DMS53 treated with DMSO at 0.1 percent for 48 hours (cell line): Measurements from ENCODE around the gene NBPF6.
"Not testable (repeated sequence)": the region's sequence is repeated elsewhere in the genome, so short reads cannot be mapped to it uniquely, and the experiment has no call there.

Experiments
- DNase-seq: peaks from one replicate; lab custom pipeline; 2025; ENCODE audit not compliant: unreplicated experiment; lab: John Stamatoyannopoulos, UW

NBPF6 gene

DNA sequence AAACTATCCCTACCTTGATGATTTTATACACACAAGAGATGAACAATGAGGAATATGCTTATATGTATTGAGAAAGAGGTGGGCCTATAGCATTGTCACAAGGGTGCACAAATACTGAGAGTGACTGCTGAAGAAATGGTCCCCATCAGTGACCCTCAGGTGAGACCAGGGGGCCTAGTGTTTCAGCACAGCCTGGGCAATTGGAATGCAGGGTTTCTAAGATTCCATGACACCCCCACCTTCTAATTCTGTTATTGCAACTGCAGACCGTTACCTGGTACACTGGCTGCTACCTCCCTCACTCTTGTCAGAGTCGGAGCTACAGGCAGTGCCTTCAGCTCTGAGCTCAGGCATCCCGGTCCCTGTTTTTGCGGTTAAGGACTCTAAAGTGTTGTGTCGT lies at the start of gene NBPF6:
TSS of gene NBPF6 (plus strand) at position 301 of the 400 bp plus-strand sequence. CDS start 259 bp downstream, outside the sequence.
- not testable (repeated sequence) for DNase-seq

DNA sequence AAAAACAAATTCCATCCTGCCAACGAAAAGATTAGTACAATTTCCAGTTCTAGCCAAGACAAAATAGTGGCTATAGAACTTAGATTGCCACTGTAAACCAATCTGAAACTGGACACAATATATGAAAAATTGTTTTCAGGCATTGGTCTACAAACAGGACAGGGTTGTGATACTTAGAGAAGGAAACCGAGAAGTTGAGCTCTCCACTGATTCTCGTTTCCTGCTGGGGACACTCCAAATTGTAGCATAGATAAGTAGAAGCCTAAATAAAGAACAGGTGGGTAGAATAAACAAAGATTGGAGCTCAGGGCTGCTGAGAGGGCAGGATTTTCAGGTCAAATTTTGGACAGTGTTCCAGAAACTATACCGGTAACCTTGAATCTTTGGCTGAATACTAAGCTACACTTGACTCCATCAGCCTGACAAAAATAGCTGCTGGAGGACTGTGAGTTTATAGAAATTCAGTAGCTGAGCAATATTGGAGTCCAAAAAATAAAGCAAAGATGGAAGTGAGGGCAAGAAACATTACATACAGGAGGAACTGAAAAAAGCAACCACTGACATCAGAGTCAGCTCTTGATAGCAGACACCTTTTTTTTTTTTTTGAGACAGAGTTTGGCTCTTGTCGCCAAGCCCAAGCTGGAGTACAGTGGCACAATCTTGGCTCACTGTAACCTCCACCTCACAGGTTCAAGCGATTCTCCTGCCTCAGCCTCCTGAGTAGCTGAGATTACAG lies 38.9 kb upstream of the NBPF6 start:
- DNase-seq, result not testable (repeated sequence)

DNA sequence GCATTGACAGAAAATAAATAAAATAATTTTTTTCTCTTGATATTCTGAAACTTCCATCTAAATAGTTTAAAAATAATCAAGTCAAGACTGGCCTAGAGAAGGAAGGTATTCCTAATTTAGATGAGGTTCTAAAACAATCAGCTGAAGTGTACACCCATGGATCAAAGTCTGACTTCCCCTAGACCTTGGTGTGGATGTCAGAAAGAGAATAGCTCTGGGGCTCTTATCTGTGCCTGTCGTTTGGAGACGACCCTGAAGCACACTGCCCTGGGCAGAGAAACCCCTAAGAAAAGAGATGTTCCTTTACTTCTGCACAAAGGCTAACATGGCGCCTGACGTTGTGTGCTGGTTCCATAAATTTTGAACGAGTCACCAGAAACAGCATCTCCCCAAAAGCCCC lies 30.0 kb upstream of the NBPF6 start:
- DNase-seq, result not testable (repeated sequence)

GRCh38 chr1:108421061-108421916 lies 28.9 kb upstream of the NBPF6 start:
- not testable (repeated sequence) for DNase-seq

- not testable (repeated sequence) for DNase-seq
Measured at GRCh38 chr1:108426877-108427276, 23.3 kb upstream of the NBPF6 start.

GRCh38 chr1:108432002-108432401 lies 18.1 kb upstream of the NBPF6 start:
- DNase-seq, result not testable (repeated sequence)

- DNase-seq, result not testable (repeated sequence)
Measured at GRCh38 chr1:108433404-108433803, 16.7 kb upstream of the NBPF6 start.

DNA sequence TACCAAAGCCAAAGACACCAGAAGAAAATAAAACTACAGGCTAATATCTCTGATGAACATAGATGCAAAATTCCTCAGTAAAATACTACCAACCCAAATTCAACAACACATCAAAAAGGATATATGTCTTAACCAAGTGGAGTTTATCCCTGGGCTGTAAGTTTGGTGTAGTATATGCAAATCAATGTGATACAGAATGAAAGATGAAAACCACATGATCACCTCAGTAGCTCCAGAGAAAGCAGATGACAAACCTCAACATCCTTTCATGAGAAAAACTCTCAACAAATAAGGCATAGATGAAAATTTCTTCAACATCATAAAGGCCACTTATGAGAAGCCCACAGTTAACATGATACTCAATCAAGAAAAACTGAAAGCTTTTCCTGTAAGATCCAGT lies 11.6 kb upstream of the NBPF6 start:
- not testable (repeated sequence) for DNase-seq

DNA sequence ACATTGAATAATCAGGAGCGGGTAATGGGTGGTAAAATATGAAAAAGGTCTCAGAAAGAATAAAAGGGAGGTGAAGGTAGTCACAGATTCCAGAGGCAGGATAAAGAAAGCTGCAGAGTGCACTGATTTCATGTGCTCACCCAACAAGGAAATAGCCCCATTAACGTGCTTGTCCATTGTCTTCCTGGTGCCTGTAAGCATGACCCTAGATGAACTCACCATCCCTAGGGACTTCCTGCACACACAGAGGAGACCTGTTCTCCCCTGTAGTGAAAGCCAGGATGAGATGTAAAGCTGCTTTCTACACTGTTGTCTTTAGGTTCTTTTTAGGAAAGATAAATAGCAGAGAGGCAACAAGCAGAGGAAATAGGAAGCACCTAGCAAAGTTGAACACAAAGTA lies 4.4 kb downstream of the NBPF6 start:
- DNase-seq, result not testable (repeated sequence)

- not testable (repeated sequence) for DNase-seq
Measured at GRCh38 chr1:108458661-108459060, 8.5 kb downstream of the NBPF6 start.

DNA sequence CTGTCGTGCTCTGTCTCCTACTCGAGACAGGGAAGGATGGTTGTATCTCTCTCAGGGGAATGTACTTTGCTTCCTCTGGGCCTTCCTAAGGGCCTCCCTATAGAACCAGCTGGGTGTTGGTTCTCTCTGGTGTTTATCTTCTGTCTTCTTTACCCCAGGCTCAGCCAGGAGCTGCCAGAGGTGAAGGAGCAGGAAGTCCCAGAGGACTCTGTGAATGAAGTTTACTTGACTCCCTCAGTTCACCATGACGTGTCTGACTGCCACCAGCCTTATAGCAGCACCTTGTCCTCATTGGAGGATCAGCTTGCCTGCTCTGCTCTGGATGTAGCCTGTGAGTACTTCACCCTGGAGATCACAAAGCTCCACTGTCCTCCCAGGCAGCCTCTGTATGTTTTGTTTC lies 11.6 kb downstream of the NBPF6 start:
- not testable (repeated sequence) for DNase-seq

GRCh38 chr1:108463962-108464361 lies 13.8 kb downstream of the NBPF6 start:
- DNase-seq, result not testable (repeated sequence)

DNA sequence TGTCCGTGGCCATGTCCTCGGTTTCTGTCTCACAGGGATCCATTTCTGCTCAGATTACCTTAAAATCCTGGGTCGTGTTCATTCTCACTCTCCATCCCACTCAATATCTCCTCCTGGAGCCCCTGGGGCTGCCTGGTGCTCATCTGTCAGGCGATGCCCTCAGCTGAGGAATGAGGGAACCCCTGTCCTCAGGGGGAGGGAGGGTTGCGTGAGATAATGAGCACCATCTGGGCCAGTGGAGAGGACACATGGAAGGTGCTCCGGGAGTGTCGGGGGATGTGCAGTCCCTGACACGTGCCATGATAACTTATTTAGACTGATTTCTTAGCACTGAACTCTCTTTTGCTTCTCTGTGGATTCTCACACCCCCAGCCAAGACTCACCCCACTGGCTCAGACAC lies 16.0 kb downstream of the NBPF6 start:
- not testable (repeated sequence) for DNase-seq

- not testable (repeated sequence) for DNase-seq
Measured at GRCh38 chr1:108467155-108467554, 17.0 kb downstream of the NBPF6 start.

DNA sequence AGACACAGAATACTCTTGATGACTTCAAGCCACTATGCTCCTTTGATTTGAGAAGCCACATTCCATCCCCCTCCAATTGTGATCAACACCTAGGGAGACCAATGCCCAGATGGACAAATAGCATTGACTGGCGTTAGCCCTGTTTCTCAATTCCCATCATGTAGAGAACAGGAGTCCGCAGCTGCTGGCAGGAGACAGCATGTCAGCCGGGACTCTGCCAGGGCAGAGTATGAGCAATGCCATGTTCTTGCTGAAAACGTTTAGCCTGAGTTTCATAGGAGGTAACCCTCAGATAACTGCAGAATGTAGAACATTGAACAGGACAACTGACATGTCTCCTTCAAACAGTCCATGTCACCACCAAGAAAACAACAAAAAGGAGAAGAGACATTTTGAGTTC lies 20.6 kb downstream of the NBPF6 start:
- not testable (repeated sequence) for DNase-seq

DNA sequence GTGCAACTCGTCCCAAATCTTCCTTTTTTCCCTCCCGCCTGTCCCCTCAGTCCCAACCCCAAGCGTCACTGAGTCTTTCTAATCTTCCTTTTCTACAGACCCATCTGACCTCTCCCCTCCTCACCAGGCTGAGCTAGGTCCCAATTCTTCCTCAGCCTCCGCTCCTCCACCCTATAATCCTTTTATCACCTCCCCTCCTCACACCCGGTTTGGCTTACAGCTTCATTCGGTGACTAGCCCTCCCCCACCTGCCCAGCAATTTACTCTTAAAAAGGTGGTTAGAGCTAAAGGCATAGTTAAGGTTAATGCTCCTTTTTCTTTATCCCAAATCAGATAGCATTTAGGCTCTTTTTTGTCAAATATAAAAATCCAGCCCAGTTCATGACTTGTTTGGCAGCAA lies 24.4 kb downstream of the NBPF6 start:
- not testable (repeated sequence) for DNase-seq

DNA sequence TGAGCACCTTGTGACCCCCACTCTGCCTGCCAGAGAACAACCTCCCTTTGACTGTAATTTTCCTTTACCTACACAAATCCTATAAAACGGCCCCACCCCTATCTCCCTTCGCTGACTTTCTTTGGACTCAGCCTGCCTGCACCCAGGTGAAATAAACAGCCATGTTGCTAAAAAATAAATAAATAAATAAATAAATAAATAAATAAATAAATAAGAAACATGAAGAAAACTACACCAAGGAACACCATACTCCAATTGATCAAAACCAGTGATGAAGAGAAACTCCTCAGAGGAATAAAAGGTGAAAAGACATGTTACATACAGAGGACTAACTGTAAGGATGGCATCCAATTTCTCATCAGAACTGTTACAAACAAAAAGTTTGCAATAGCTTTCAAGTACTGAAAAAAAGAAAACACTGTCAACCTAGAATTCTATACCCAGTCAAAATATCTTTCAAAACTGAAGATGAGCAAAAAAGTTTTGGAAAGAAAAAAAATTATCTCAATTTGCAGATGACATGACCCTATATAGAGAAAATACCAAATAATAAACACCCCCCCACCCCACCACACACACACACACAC lies 28.4 kb downstream of the NBPF6 start:
- no peak for DNase-seq

DNA sequence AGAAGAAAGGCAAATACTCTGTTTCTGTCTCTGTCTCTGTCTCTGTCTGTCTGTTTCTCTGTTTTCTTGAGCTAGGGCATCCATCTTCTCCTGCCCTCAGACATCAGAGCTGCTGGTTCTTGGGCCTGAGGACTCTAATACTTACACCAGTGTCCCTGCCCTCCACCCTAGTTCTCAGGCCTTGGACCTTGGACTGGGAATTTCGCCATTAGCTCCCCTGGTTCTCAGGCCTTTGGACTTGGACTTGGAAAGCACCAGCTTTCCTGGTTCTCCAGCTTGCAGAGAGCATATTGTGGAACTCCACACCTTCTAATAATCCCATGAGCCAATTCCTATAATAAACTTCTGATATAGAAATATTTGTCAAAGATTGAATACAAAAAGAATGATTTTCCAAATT lies 32.6 kb downstream of the NBPF6 start:
- no peak for DNase-seq

DNA sequence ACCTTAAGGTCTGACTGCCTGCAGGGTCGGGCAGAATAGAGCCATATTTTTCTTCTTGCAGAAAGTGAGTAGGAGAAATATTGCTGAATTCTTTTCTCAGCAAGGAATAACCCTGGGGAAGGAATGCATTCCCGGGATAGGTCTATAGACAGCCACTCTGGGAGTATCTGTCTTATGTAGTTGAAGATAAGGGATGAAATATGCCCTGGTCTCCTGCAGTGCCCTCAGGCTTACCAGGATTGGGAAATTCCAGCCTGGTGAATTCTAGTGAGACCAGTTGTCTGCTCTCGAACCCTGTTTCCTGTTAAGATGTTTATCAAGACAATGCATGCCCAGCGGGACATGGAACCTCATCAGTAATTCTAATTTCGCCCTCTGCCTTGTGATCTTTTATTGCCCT lies 35.8 kb downstream of the NBPF6 start:
- not testable (repeated sequence) for DNase-seq

GRCh38 chr1:108486707-108487106 lies 36.6 kb downstream of the NBPF6 start:
- not testable (repeated sequence) for DNase-seq

DNA sequence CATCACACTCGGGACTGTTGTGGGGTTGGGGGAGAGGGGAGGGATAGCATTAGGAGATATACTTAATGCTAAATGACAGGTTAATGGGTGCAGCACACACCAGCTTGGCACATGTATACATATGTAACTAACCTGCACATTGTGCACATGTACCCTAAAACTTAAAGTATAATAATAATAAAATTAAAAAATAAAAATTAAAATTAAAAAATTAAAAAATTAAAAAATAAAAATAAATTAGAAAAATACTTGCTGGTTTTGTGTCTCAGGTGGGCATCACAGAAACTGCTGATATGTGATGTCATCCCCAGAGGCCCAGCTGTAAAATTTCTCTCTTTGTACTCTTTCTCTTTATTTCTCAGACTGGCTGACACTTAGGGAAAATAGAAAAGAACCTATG lies 44.9 kb downstream of the NBPF6 start:
- DNase-seq, result not testable (repeated sequence)

DNA sequence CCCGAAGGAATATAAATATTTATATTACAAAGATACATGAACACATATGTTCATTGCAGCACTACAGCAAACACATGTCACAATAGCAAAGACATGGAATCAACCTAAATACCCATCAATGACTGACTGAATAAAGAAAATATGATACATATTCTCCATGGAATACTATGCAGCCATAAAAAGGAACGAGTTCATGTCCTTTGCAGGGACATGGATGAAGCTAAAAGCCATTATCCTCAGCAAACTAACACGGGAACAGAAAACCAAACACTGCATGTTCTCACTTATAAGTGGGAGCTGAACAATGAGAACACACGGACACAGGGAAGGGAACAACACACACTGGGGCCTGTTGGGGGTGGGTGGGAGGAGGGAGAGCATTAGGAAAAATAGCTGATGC lies 46.7 kb downstream of the NBPF6 start:
- not testable (repeated sequence) for DNase-seq
